Right lung (tissue), 5 donors: ENCODE results near the gene IFNLR1. TPM values are rescaled to one million over a fixed set of nuclear protein-coding genes. Genes with fewer than 3 reads are reported as not detected.

Source experiments
- DNase-seq, 2 donors: peaks; one replicate each; pipeline ENCODE4 v3.0.0-alpha.2; 2013
- polyA plus RNA-seq, 5 donors: library from polyadenylated mRNA; unstranded; fragments of 120-200 nt; gene quantifications; one replicate each; pipeline versions ENCODE4 v1.2.1 to v1.2.3, GENCODE V29; 2013; ENCODE audit warnings: inconsistent platforms in 1 of 5, low replicate concordance in 1 of 5; ENCODE audit not compliant: insufficient read length in 5 of 5, insufficient read depth in 1 of 5

The IFNLR1 gene
- polyA plus RNA-seq, 5 donors = 2.5 to 4.7 (median 3.0) TPM

DNA sequence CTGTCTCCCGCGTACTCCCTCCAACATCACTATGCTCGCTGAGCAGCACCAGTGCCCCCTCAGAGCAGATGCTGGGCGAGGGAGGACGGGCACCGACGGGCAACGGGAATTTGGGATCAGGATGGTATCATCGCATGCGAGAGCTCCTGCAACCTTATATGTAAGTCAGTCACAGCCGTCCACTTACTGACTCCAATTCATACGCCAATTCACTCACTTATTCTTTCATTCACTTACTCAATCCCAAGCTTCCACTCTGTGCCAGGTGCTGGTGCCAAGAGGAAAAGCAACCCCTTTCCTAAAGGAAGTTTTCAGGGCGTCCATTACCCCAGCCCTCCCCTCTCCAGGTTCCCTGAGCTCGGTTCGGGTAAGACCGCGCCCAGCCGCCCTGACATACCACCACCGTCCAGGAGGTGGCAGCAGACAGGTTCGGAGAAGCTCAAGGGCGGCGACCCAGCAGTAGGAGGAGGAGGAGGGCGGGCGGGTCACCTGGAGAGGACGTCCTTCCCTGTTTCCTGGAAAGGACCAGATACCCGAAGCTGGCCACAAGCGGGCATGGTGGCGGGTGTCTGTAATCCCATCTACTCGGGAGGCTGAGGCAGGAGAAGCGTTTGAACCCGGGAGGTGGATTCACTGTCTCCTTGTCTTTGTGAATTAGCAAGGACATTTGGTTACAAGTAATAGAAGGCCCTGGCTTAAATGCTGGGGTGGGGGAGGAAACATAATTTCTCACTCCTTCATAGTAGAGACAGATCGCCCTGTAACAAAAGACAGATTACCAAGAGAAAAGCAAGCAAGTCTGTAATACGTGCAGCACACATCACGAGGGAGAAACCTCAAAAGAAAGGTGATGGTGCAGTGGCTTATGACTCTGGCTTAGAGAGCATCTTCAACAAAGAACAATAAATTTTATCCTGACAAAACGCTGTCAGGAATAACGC lies 36.6 kb downstream of the IFNLR1 start:
- peak; percentile 76 to 79 for DNase-seq

DNA sequence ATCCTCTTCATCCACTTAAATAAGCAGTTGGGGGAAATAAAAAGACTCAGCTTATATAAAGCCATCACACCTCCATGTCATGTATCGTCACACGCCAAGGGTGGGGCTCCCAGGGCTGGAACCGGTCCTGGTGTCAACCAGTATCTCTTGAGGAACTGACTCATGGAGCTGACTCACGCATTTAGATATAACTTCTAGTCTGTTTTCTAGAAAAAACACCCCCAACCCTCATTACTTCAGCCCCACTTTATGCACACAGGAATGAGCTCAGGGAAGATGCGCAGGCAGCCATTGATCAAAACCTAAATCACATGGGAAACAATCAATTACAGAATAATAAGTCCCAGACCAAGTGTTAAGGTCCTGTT lies 37.2 kb downstream of the IFNLR1 start:
- DNase-seq = no peak

DNA sequence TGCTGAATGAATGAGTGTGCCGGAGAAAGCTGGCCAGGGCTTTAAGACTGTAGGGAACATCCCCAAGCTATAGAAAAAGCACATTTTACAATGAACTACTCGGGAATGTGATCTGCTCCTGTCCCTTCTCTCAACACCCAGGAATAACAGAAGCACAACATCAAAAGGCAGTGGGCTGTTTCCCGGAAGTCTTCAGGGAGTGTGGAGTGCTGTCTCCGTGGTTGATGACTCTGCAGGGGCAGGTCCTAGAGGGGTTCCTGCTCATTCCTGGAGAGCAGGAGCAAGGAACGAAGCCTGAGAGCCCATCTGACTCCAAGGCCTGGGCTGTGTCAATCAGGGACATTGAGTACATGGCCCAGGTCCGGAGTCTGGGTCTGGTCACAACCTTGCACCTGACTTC lies 39.3 kb downstream of the IFNLR1 start:
- DNase-seq = no peak

DNA sequence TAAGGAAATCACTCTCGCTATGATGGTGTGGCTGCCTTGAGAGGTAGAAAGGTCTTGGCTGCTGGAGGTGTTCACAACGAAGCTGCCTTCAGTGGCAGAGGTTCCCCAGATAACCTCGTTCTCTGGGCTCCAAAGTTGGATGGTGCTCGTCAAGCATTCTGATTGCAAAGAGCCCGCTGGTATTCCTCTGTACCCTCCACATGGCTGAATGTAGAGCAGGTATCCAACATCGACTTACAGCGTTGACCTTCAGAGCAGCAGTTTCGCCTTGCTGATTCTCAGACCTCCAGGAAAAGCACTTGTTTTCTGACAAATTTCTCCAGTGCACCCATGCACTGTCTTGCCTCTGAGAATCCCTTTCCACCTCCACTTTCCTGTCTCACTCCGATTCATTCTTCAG lies 39.9 kb downstream of the IFNLR1 start:
- DNase-seq = no peak

DNA sequence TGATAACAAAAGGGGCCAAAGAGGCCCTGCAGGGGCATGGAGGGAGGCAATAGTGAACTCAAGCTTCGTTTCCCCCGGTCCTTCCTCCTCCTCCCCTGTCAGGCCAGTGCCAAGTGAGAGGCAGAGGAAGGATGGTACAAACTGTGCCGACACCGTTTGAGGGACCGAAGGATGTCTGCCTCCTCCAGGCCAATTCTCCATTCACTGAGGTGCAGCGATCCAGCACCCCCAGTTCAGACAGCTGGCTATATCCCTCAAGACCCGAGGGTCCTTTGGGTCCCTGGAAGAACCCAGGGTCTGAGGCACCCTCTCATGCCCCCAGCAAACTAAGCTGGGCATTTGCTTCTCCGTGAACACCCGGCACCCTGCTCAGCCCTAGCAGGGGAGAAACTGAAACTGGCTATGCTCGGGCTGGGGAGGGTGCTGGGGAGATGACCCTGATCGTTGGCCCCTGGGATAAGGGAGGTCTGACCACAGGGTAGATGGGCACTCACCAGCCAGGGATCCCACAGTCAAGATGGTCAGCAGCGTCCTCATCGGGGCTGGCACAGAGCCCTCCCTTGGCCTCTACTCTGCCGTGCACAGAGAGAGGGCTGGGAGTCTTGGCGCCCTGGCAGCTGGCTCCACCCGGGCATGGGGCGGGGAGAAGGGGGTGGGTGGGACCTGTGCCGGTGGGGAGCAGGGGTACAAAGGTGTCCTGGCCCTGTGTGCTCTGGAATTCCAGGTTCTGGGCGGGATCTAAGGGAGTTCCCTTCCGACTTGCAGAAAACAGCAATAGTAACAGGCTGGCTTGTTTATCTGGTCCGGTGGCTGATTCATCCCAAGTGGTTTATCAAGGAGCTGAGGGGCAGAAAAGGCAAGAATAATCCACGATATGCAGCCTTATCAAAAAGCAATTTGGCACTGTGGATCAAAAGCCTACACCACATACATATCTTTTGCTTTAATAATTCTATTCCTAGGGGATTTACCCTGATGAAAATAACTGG lies 44.2 kb downstream of the IFNLR1 start, which contains the start of gene IL22RA1:
TSS of gene IL22RA1 (minus strand) at position 595 of the 989 bp plus-strand sequence. CDS start at position 537, 58 bp downstream.
- no peak for DNase-seq

DNA sequence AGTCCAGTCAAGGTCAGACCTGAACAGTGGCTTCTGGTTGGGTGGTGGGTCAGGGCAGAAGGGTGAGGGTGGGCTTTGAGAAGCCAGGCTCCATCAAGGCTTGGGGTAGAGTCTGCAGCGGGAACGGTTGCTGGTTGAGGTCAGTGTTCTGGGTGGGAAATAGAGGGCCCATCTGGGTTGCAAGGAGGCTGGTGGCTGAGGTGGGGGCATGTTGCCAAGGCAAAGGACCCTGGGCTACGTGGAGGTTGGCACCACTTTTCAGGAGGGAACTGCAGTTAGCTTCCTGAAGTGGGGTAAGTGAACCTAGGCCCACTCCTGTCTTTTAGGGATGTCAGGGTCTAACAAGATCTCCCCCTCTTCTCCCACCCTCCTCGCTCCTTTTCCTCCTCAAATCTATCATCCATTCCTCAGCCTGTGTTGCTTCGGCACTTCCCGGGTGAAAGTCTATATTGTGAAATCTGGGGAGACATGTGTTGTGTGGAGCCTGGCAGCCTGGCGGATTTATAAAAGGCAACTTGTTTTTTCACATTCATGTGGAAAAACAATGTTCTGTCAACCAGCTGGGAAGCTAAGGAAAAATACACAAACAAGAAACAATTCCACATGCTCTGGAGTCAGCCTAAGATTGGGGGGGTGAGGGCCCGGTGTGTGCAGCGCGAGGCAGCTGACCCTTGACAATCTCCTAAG lies 45.6 kb downstream of the IFNLR1 start:
- DNase-seq = peak; percentile 32 to 48

DNA sequence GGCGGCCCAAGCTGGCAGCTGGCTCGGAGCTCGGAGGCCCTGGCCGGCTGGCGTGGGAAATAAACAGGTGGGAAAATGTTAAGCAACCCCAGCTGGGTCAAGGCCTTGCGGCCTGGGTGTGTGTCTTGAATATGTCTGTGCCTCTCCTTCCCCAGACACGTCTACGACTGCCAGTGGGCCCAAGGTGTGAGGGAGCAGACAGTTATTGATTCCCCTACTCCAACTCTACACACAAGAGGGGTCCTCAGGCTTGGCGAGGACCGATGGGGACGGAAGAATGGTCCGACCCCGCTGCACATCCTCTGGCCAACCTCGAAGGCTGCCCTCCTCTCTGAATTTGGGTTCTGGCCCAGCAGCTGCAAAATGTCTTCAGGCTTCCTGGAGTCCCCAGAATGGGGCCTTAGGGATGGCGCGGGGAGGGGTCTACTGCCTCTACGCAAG lies 46.3 kb downstream of the IFNLR1 start:
- DNase-seq = no peak

DNA sequence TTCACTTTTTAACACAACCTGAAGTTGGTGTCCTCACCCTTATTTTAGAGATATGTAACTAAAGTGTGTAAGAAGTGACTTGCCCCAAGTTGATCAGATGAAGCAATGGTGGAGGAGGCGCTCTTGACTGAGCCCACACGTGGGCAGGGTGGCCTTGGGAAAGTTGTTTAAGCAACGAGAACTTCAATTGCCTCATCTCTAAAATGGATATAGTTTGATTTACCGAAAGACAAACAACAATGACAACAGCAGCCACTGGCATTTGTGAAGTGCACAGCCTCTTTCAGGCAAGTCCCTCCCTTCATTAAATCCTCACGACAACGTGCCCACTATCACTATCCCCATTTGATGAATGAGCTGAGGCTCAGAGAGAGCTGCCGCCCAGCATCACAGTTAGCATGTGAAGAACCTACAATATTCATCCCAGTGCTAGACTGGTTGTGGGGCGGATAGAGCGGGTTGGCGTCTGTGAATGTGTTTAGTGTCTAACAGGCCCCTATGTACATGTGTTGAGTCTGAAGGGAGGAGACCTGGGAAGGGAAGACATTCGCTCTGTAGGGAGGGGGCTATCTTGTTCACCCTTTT lies 47.2 kb downstream of the IFNLR1 start:
- no peak for DNase-seq

DNA sequence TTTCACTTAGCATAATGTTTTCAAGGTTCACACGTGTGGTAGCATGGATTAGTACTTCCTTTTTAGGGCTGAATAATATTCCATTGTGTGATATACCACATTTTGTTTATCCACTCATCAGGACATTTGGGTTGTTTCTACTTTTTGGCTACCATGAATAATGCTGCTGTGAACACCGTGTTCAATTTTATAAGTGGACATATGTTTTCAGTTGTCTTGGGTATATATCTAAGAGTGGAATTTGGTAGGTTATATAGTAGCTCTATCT lies 47.9 kb downstream of the IFNLR1 start:
- no peak for DNase-seq

DNA sequence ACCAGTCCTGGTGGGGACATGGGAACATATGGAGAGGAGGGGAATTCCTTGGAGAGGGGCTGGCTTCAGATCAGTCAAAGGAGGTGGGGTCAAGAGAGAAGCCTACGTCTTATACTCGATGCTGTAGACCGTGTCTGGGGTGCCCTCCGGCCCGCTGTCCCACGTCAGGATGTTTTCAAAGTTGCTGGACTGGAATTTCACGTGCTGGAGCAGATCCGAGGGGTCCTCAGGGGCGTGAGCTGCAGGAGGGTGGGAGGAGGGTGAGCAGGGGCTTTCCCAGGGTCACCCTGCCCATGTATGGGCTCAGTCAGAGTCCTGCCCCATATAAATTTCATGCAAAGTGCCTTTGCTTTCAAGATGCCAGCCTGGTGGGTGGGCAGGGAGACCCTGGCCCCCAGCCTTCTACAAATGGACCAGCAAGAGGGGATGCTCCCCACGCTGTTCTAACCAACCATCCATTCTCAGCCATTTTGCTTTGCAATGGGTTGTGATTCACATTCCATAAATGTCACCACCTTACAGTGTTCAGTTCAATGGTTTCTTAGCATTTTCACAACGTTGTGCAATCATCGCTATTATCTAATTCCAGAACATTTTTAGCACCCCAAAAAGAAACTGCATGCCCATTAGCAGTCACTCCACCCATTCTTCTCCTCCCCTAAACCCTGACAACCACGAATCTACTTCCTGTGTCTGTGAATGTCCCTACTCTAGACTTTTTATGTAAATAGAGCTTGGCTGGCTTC lies 48.4 kb downstream of the IFNLR1 start:
- DNase-seq = no peak

DNA sequence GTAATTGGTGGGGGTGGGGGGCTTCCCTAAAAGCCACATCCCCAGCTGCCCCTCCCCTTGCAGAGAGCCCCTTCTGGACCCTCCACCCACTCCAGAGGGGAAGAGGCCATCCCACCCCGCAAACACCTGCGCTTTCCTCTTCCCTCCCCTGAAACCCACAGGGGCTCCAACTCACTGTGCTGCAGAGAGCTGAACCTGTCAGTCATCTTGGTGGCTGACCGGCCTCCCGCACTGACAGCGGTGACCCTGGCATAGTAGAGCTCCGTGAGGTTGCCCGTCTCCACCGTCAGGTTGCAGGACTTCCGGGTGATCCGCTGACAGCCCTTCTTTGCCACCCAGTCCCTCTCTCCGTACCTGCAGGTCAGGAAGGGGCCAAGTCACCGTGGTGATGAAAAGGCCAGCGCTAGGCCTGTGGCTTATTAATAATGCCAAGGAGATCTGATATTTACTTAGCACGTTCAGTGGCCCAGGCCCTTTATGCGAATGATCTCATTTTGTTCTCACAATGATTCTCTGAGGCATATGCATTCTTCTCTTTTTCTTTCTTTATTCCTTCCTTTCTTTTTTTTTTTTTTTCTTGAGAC lies 50.0 kb downstream of the IFNLR1 start:
- DNase-seq = no peak

DNA sequence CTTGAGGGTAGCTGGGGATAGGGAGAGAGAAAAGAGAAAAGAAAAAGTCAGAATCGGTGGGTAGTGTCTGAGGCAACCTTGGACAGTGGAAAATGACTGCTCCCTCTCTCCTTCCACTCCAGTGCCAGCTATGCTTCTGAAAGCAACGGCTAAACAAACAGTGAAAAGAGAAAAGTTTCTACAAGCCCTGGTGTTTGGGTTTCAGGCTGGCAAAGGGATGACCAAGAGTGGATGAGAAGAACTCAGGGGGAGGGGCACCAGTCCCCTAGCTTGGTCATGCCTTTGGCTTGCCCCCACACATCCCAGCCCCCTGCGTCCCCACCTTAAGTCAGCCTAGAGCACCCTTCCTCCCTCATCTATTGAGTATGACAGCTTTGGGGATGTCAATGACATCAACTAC lies 52.7 kb downstream of the IFNLR1 start:
- no peak for DNase-seq

DNA sequence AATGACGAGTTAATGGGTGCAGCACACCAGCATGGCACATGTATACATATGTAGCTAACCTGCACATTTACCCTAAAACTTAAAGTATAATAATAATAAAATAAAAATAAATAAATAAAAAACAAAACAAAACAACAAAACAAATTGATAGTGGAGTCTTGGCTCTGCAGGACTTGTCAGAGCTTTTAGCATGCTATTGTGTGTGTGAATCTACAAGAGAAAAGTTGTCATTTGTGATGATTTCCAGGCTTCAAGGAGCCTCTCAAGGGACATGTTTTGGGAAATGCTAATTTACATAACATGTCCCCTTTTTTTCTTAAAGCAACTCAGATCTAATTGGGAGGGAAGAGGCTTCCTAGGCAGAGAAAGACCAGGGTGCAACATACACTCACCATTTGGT lies 53.3 kb downstream of the IFNLR1 start:
- DNase-seq = no peak

DNA sequence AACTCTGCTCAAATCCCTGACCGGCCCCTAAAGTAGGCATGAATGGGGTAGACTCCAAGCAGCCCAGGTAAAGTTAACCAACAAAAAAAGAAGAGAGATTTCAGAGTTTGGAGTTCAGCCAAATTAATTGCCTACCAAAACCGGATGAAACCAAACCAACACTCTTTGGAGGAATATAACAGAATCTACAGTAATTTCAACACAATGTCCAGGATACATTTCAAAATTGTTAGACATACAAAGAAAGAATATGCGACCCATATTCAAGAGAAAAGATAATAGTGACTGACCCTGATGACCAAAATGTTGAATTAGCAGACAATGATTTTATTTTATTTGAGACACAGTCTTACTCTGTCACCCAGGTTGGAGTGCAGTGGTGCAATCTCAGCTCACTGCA lies 56.7 kb downstream of the IFNLR1 start:
- no peak for DNase-seq

DNA sequence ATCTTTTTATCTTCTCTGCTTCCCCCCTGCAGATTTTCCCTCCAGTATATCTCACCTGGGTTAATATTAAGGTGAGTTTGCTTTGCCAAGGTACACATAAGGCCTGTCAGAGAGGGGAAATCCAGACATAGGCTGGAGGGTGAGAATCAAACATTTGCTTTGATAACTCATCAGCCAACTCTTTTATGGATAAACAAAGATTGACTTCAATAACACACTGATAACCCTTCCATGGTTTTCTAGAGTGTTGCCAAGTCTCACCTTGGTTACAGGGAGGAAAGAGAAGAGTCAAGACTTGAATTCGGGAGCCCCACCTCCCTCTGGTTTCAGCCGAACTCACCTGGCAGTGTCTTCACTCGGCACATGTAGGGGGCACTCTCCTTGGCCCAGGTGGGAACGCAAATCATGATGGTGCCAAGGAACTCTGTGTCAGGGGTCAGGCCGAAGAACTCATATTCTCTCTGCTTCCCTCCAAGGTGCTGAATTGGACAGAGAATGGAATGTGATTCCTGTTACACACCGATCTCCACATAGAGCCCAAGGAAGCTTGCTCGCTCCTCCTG lies 59.2 kb downstream of the IFNLR1 start:
- no peak for DNase-seq

DNA sequence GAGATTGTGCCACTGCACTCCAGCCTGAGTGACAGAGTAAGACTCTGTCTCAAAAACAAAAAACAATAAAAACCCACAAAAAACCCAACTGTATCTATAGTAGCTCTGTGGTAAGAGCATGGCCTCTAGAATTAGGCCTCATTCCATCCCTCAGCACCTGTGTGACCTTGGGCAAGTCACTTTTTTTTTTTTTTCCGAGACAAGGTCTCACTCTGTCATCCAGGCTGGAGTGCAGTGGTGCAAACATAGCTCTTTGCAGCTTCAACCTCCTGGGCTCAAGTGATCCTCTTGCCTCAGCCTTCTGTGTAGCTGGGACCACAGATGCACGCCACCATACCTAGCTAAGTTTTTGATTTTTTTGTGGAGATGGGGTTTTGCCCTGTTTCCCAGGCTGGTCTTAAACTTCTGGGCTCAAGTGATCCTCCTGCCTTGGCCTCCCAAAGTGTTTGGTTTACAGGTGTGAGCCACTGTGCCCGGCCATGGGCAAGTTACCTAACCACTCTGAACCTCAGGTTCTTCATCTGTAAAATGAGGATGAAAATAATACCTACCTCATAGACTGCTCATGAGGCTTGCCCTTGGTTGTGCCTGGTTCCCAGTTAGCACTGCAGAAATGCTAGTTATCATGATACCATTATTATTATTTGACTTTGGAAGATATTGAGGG lies 59.8 kb downstream of the IFNLR1 start:
- no peak for DNase-seq

DNA sequence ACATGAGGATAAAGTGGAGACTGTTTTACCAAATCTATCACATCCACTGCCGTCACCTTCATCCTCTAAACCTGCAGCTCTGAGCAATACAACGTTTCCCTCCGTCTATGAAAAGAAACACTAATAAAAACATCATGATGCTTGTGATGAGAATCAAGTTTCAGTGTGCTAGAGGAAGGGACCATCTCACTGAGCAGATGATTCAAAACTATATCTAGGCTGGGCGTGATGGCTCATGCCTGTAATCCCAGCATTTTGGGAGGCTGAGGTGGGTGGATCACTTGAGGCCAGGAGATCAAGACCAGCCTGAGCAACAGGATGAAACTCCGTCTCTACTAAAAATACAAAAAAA lies 60.4 kb downstream of the IFNLR1 start:
- DNase-seq = no peak

DNA sequence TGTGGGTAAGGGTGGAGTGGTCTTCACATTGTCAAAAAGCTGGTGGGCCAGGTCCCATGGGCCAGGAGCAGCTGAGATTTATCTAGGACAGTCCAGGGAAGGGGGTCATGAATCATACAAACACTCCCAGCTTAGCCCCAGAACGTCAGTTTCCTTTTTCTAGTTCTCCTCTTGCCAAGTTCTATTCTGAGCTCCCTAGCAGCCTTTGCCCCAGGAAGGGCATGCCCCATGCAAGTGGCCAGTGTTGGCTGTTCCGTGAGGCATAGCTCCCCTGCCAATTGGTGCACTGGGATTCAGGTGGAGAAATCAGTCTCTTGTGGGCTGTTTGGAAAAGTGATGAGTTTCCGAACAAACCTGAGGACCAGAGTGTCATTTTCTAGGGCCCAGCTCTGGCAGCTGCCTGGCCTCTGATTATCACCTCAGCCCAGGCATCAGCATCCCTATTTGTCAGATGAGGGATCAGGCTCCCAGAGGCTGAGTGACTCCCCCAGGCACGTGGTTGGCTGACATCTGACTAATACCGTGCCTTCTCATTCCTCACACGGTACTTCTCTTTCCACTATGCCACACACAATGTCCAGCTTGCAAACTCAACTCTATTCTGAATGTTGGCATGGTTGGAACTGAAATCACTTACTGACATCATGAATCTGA lies 60.9 kb downstream of the IFNLR1 start:
- DNase-seq = no peak

DNA sequence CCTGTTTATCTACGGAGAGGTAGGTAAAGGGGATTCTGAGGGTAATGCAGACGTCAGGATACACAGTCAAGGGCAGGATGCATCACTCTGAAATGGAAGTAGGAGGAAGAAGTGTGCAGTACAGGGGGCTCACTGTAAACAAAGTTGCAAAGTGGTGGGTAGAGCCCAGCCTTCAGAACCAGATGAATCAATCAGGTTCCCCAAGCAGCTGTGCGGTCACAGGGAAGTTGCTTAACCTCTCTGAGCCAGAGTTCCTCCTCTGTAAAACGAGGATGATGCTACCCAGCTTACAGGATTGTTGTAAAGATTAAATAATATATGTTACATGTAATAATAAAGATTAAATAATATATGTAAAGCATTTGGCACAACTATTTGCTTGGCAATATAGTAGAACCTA lies 61.6 kb downstream of the IFNLR1 start:
- DNase-seq = no peak
